AG09319 (cell line): ENCODE results near the gene UBFD1.
"Not testable (repeated sequence)": the region's sequence is repeated elsewhere in the genome, so short reads cannot be mapped to it uniquely, and the experiment has no call there.

Experiments
- DNase-seq: peaks from one replicate; pipeline ENCODE4 v3.0.0-alpha.2; 2010; ENCODE audit warnings: low read depth; ENCODE audit errors: extremely low read depth
- CTCF ChIP-seq: IDR thresholded peaks from 2 replicates; pipeline ENCODE4 v1.5.1; 2011; ENCODE audit warnings: low read depth, mild to moderate bottlenecking, inconsistent platforms, low read length, moderate library complexity

UBFD1 gene

GRCh38 chr16:23539984-23540816 lies 17.3 kb upstream of the UBFD1 start:
- DNase-seq = no peak
- TF ChIP-seq CTCF = no peak

- DNase-seq = not testable (repeated sequence)
These were observed 16.7 kb upstream of the UBFD1 start for GRCh38 chr16:23540817-23541178.

- TF ChIP-seq CTCF = no peak
- no peak for DNase-seq
These were observed 13.1 kb upstream of the UBFD1 start for GRCh38 chr16:23544436-23544835.

- no peak for TF ChIP-seq CTCF
- DNase-seq = no peak
These were observed 7.6 kb upstream of the UBFD1 start for GRCh38 chr16:23549938-23550337.

- no peak for DNase-seq
These were observed 5.4 kb upstream of the UBFD1 start for GRCh38 chr16:23552161-23552560.

GRCh38 chr16:23554536-23554935 lies 3.0 kb upstream of the UBFD1 start:
- TF ChIP-seq CTCF = no peak
- DNase-seq = no peak

More at GRCh38 chr16:23552161-23552560, 5.4 kb upstream of the UBFD1 start:
- no peak for TF ChIP-seq CTCF

- no peak for DNase-seq
- TF ChIP-seq CTCF = no peak
These were observed 514 bp downstream of the UBFD1 start for GRCh38 chr16:23557779-23558702.
